HepG2 (cell line): Measurements from ENCODE around the gene CD7. TPM values are rescaled to one million over a fixed set of nuclear protein-coding genes. Genes with fewer than 3 reads are reported as not detected.

Experiments used
- BORCS8-MEF2B ChIP-seq: sonication (generic); formaldehyde crosslinking; IDR thresholded peaks from 2 replicates; pipeline ENCODE4 v1.8.0; 2022; ENCODE audit warnings: mild to moderate bottlenecking, missing genetic modification reagents
- CEBPG ChIP-seq: IDR thresholded peaks from 2 replicates; pipeline ENCODE4 v1.6.1; 2016
- GMEB1 ChIP-seq: sonication (generic); formaldehyde crosslinking; IDR thresholded peaks from 2 replicates; pipeline ENCODE4 v1.5.1; 2020; ENCODE audit warnings: missing genetic modification reagents, mild to moderate bottlenecking, borderline replicate concordance
- GZF1 ChIP-seq: sonication (generic); formaldehyde crosslinking; IDR thresholded peaks from 2 replicates; pipeline ENCODE4 v1.5.1; 2020; ENCODE audit warnings: mild to moderate bottlenecking, missing genetic modification reagents
- HBP1 ChIP-seq: IDR thresholded peaks from 2 replicates; pipeline ENCODE4 v1.6.1; 2016; ENCODE audit warnings: low read depth, control low read depth
- HES4 ChIP-seq: sonication (generic); formaldehyde crosslinking; IDR thresholded peaks from 2 replicates; pipeline ENCODE4 v1.9.0; 2021; ENCODE audit warnings: mild to moderate bottlenecking, missing genetic modification reagents, borderline replicate concordance
- IRF1 ChIP-seq: sonication (generic); formaldehyde crosslinking; IDR thresholded peaks from 2 replicates; pipeline ENCODE4 v1.4.0; 2020; ENCODE audit warnings: low read depth, mild to moderate bottlenecking, missing genetic modification reagents
- MLXIP ChIP-seq: sonication (generic); formaldehyde crosslinking; IDR thresholded peaks from 2 replicates; pipeline ENCODE4 v1.9.0; 2021; ENCODE audit warnings: missing genetic modification reagents, borderline replicate concordance
- RAD51 ChIP-seq: fragments of 450-650 bp; IDR thresholded peaks from 2 replicates; pipeline ENCODE4 v1.6.1; 2016; ENCODE audit warnings: borderline replicate concordance
- SMAD3 ChIP-seq: sonication (generic); formaldehyde crosslinking; IDR thresholded peaks from 2 replicates; pipeline ENCODE4 v1.4.0; 2020; ENCODE audit warnings: missing genetic modification reagents
- TEF ChIP-seq: sonication (generic); formaldehyde crosslinking; IDR thresholded peaks from 2 replicates; pipeline ENCODE4 v1.5.0; 2020; ENCODE audit warnings: missing genetic modification reagents
- ZBTB21 ChIP-seq: sonication (generic); formaldehyde crosslinking; IDR thresholded peaks from 2 replicates; pipeline ENCODE4 v1.4.0; 2020; ENCODE audit warnings: missing genetic modification reagents
- ZBTB44 ChIP-seq: sonication (generic); formaldehyde crosslinking; IDR thresholded peaks from 2 replicates; pipeline ENCODE4 v1.4.0; 2020; ENCODE audit warnings: missing genetic modification reagents
- ZNF281 ChIP-seq: sonication (generic); formaldehyde crosslinking; IDR thresholded peaks from 2 replicates; pipeline ENCODE4 v1.4.0; 2020; ENCODE audit warnings: missing genetic modification reagents, borderline replicate concordance
- ZNF333 ChIP-seq: sonication (generic); formaldehyde crosslinking; IDR thresholded peaks from 2 replicates; pipeline ENCODE4 v1.4.0; 2020; ENCODE audit warnings: mild to moderate bottlenecking, missing genetic modification reagents, borderline replicate concordance
- ZNF546 ChIP-seq: sonication (generic); formaldehyde crosslinking; conservative IDR thresholded peaks from 2 replicates; pipeline ENCODE4 v1.8.1; 2023; ENCODE audit warnings: mild to moderate bottlenecking, missing genetic modification reagents
- ZNF629 ChIP-seq: sonication (generic); formaldehyde crosslinking; conservative IDR thresholded peaks from 2 replicates; pipeline ENCODE4 v1.5.0; 2020; ENCODE audit warnings: missing genetic modification reagents
- polyA plus RNA-seq, 8 experiments: library from polyadenylated mRNA; depleted of rRNA in 3 of 8; stranded (reverse) in 7 of 8; unstranded in 1 of 8; fragments of >200 nt; fragmentation: Illumina TruSeq in 4 of 8; extraction: Trizol in 4 of 8; gene quantifications; 2 replicates each; pipeline versions ENCODE4 v1.2.1 to v1.2.3, GENCODE V29; 2011 to 2016; ENCODE audit warnings: low read depth in 4 of 8, missing spikeins in 1 of 8, mixed read lengths in 1 of 8; ENCODE audit not compliant: insufficient read depth in 1 of 8
- total RNA-seq, 5 experiments: library from RNA; depleted of rRNA; stranded (reverse); fragments of >200 nt; fragmentation: Illumina TruSeq; extraction: Trizol; gene quantifications; 2 replicates each; pipeline ENCODE4 v1.2.3, GENCODE V29; 2016; ENCODE audit warnings: low read depth in 1 of 5

Gene CD7
- total and polyA plus RNA-seq, 2 of the 13 experiments (the other 11 are each of a cell fraction or from before 2014, with no cell fraction given): 67.6 to 76.4 TPM

- TF ChIP-seq BORCS8-MEF2B (CRISPR knock-in tag) (no peak), ZNF333 (CRISPR knock-in tag) (no peak), CEBPG (CRISPR knock-in tag) (no peak), GZF1 (CRISPR knock-in tag) (no peak), ZBTB21 (no peak), ZNF546 (CRISPR knock-in tag) (no peak), IRF1 (CRISPR knock-in tag) (no peak), TEF (no peak), RAD51 (no peak), HES4 (CRISPR knock-in tag) (peak; percentile 72; the same call in 1 of the 2 replicates), ZNF629 (CRISPR knock-in tag) (no peak), HBP1 (CRISPR knock-in tag) (no peak), MLXIP (CRISPR knock-in tag) (no peak), GMEB1 (CRISPR knock-in tag) (no peak), SMAD3 (CRISPR knock-in tag) (no peak), ZNF281 (no peak; the same call in 1 of the 2 replicates), ZBTB44 (no peak)
Measured at GRCh38 chr17:82332669-82333278, 15.4 kb upstream of the CD7 start (continued).
